Fibroblast of peridontal ligament (primary cell): ENCODE results near the gene COL23A1.

Experiments used
- DNase-seq: peaks from one replicate; pipeline ENCODE4 v3.0.0-alpha.2; 2010; ENCODE audit errors: extremely low read depth

COL23A1 gene

GRCh38 chr5:178222292-178222691 lies 367.9 kb downstream of the COL23A1 start:
- no peak for DNase-seq

GRCh38 chr5:178221853-178222252 lies 368.3 kb downstream of the COL23A1 start:
- no peak for DNase-seq

- no peak for DNase-seq
These were observed 368.9 kb downstream of the COL23A1 start for GRCh38 chr5:178221282-178221681.

- DNase-seq = no peak
These were observed 371.4 kb downstream of the COL23A1 start for GRCh38 chr5:178218827-178219226.

- no peak for DNase-seq
These were observed 371.9 kb downstream of the COL23A1 start for GRCh38 chr5:178218237-178218776.

- DNase-seq = no peak
These were observed 373.4 kb downstream of the COL23A1 start for GRCh38 chr5:178216779-178217178.

- DNase-seq = no peak
These were observed 374.1 kb downstream of the COL23A1 start for GRCh38 chr5:178216088-178216534.

- DNase-seq = no peak
These were observed 374.8 kb downstream of the COL23A1 start for GRCh38 chr5:178215280-178216002.

- no peak for DNase-seq
These were observed 375.9 kb downstream of the COL23A1 start for GRCh38 chr5:178214160-178214803.

- DNase-seq = no peak
These were observed 376.4 kb downstream of the COL23A1 start for GRCh38 chr5:178213748-178214151.

GRCh38 chr5:178213003-178213461 lies 377.2 kb downstream of the COL23A1 start:
- DNase-seq = no peak

- DNase-seq = no peak
These were observed 377.8 kb downstream of the COL23A1 start for GRCh38 chr5:178212241-178213002.

GRCh38 chr5:178211095-178212048 lies 378.8 kb downstream of the COL23A1 start:
- DNase-seq = no peak

GRCh38 chr5:178210686-178211085 lies 379.5 kb downstream of the COL23A1 start:
- no peak for DNase-seq

GRCh38 chr5:178210073-178210535 lies 380.1 kb downstream of the COL23A1 start:
- DNase-seq = no peak

- DNase-seq = no peak
These were observed 380.7 kb downstream of the COL23A1 start for GRCh38 chr5:178209334-178210072.

GRCh38 chr5:178208540-178209227 lies 381.5 kb downstream of the COL23A1 start:
- no peak for DNase-seq

GRCh38 chr5:178207917-178208280 lies 382.3 kb downstream of the COL23A1 start:
- DNase-seq = no peak

GRCh38 chr5:178207183-178207916 lies 382.8 kb downstream of the COL23A1 start:
- no peak for DNase-seq
